ENCODE measurements around the gene ZNF729.
"Not testable (repeated sequence)": the region's sequence is repeated elsewhere in the genome, so short reads cannot be mapped to it uniquely, and the experiment has no call there.

GRCh38 chr19:22321554-22321953 lies 35.3 kb downstream of the ZNF729 start:
- TF ChIP-seq SP1 (CRISPR knock-in tag; IDR thresholded peaks at IDR 0.05); POLR2A (conservative IDR thresholded peaks at IDR 0.05); POLR2AphosphoS5 (IDR thresholded peaks at IDR 0.05; ENCODE audit: control insufficient read depth, insufficient read depth, low read depth, low read length); AFF1 (IDR thresholded peaks at IDR 0.05; ENCODE audit: low read depth in 1 of 2, partially characterized antibody in 2 of 2); PREB (CRISPR knock-in tag; IDR thresholded peaks at IDR 0.05); USF2 (CRISPR knock-in tag; IDR thresholded peaks at IDR 0.05); ZNF75A (CRISPR knock-in tag; IDR thresholded peaks at IDR 0.05); FUS (optimal IDR thresholded peaks at IDR 0.05; ENCODE audit: low read depth, low read length); PTBP1 (IDR thresholded peaks at IDR 0.05; ENCODE audit: low read depth, low read length): not testable (repeated sequence)
